H1 (cell line): ENCODE data around the gene RNF144A. TPM values are rescaled to one million over a fixed set of nuclear protein-coding genes. Genes with fewer than 3 reads are reported as not detected.
A peak's percentile ranks its signal among the peaks of the same experiment; 100 is the strongest.

Source experiments
- CTCF ChIA-PET: fragments of 300-600 bp; sonication (Branson Sonifier 250); formaldehyde crosslinking; loops from one replicate; lab custom pipeline; 2021; ENCODE audit not compliant: partially characterized antibody; lab: Charles Lee
- POLR2A ChIA-PET: fragments of 300-600 bp; sonication (Branson Sonifier 250); formaldehyde crosslinking; loops from one replicate; lab custom pipeline; 2021; ENCODE audit warnings: inconsistent platforms; ENCODE audit not compliant: partially characterized antibody; lab: Charles Lee
- DNase-seq, 2 experiments: peaks; one replicate each; pipeline versions ENCODE4 v3.0.0 to v3.0.0-alpha.2; 2010 to 2022; ENCODE audit warnings: low spot score in 2 of 2, low read depth in 1 of 2, mixed read lengths in 1 of 2
- FAIRE-seq: peaks from 2 replicates; lab custom pipeline; 2011; peaks lifted over from hg19 to GRCh38; lab: Jason Lieb, UNC
- H2AFZ ChIP-seq: 2 replicates; pipeline ENCODE4 v1.8.1; 2012; ENCODE audit warnings: low read length, inconsistent platforms
- H2AK5ac ChIP-seq: 2 replicates; pipeline ENCODE4 v1.6.1; 2013; ENCODE audit warnings: low read depth, low read length
- H2BK120ac ChIP-seq: replicated peaks from 2 replicates; pipeline ENCODE3; 2013; ENCODE audit warnings: low read depth, low read length, inconsistent platforms
- H2BK12ac ChIP-seq: 2 replicates; pipeline ENCODE4 v1.6.1; 2013; ENCODE audit warnings: low read depth, low read length
- H2BK15ac ChIP-seq: 2 replicates; pipeline ENCODE4 v1.6.1; 2013; ENCODE audit warnings: low read length
- H2BK20ac ChIP-seq: 2 replicates; pipeline ENCODE4 v1.6.1; 2013; ENCODE audit warnings: low read length
- H2BK5ac ChIP-seq: 2 replicates; pipeline ENCODE4 v1.6.1; 2013; ENCODE audit warnings: low read depth, low read length
- H3K14ac ChIP-seq: 2 replicates; pipeline ENCODE4 v1.6.1; 2013; ENCODE audit warnings: inconsistent platforms; ENCODE audit not compliant: insufficient read length
- H3K18ac ChIP-seq: 2 replicates; pipeline ENCODE4 v1.6.1; 2013; ENCODE audit warnings: low read length; ENCODE audit errors: extremely low read depth
- H3K23ac ChIP-seq: 2 replicates; pipeline ENCODE4 v1.6.1; 2013; ENCODE audit warnings: inconsistent platforms; ENCODE audit not compliant: insufficient read length
- H3K23me2 ChIP-seq: 2 replicates; pipeline ENCODE4 v1.6.1; 2013; ENCODE audit warnings: low read depth, low read length
- H3K27ac ChIP-seq: 2 replicates; pipeline ENCODE4 v1.6.1; 2011; ENCODE audit warnings: low read depth, low read length, inconsistent platforms
- H3K27me3 ChIP-seq, 4 experiments: replicated peaks in 1 of 4; 1 replicate in 1 of 4; 2 replicates in 3 of 4; pipeline versions ENCODE4 v1.6.1 to v1.8.1; 2011 to 2013; ENCODE audit warnings: low read length in 3 of 4, mild to moderate bottlenecking in 3 of 4, inconsistent platforms in 2 of 4, mixed read lengths in 2 of 4, moderate library complexity in 1 of 4; ENCODE audit not compliant: control insufficient read depth in 3 of 4, insufficient read depth in 3 of 4; ENCODE audit errors: extremely low read depth in 1 of 4
- H3K36me3 ChIP-seq, 4 experiments: 2 replicates each; pipeline versions ENCODE4 v1.6.1 to v1.8.1; 2011 to 2013; ENCODE audit warnings: mild to moderate bottlenecking in 4 of 4, low read length in 3 of 4, moderate library complexity in 2 of 4, control low read depth in 1 of 4, inconsistent platforms in 1 of 4; ENCODE audit not compliant: insufficient read depth in 4 of 4, control insufficient read depth in 2 of 4
- H3K4ac ChIP-seq: replicated peaks from 2 replicates; pipeline ENCODE3; 2013; ENCODE audit warnings: low read length, low read depth, mixed read lengths, inconsistent platforms; ENCODE audit not compliant: insufficient read length
- H3K4me1 ChIP-seq, 4 experiments: replicated peaks in 1 of 4; 1 replicate in 1 of 4; 2 replicates in 3 of 4; pipeline versions ENCODE4 v1.6.1 to v1.8.1; 2011 to 2013; ENCODE audit warnings: low read length in 3 of 4, inconsistent platforms in 2 of 4, mixed read lengths in 1 of 4; ENCODE audit not compliant: insufficient read depth in 4 of 4, control insufficient read depth in 3 of 4
- H3K4me2 ChIP-seq, 2 experiments: 2 replicates each; pipeline versions ENCODE4 v1.6.1 to v1.8.1; 2011 to 2013; ENCODE audit warnings: low read depth in 2 of 2, low read length in 2 of 2, control low read depth in 1 of 2, inconsistent platforms in 1 of 2, mild to moderate bottlenecking in 1 of 2; ENCODE audit not compliant: insufficient read depth in 1 of 2
- H3K4me3 ChIP-seq, 4 experiments: fragments of 200-600, 300-600 bp in 1 of 4; sonication (generic), shearing (Covaris generic), sonication (Bioruptor Twin) in 1 of 4; 2 replicates each; pipeline versions ENCODE4 v1.5.1 to v1.8.1; 2011 to 2016; ENCODE audit warnings: low read length in 4 of 4, low read depth in 3 of 4, control low read depth in 2 of 4, inconsistent platforms in 2 of 4, mild to moderate bottlenecking in 2 of 4, mixed read lengths in 1 of 4, moderate library complexity in 1 of 4; ENCODE audit not compliant: insufficient read depth in 2 of 4; ENCODE audit errors: extremely low read depth in 1 of 4
- H3K56ac ChIP-seq: replicated peaks from 2 replicates; pipeline ENCODE3; 2013; ENCODE audit warnings: low read depth, mild to moderate bottlenecking, mixed read lengths, low read length, inconsistent platforms; ENCODE audit not compliant: insufficient read length
- H3K79me1 ChIP-seq: 2 replicates; pipeline ENCODE4 v1.6.1; 2013; ENCODE audit warnings: low read depth, low read length, control low read depth
- H3K79me2 ChIP-seq, 2 experiments: 2 replicates each; pipeline versions ENCODE4 v1.6.1 to v1.8.1; 2012 to 2013; ENCODE audit warnings: low read length in 2 of 2, mild to moderate bottlenecking in 2 of 2, inconsistent platforms in 1 of 2; ENCODE audit not compliant: insufficient read depth in 2 of 2, control insufficient read depth in 1 of 2
- H3K9ac ChIP-seq, 4 experiments: replicated peaks in 1 of 4; 1 replicate in 1 of 4; 2 replicates in 3 of 4; pipeline versions ENCODE4 v1.6.1 to v1.8.1; 2011 to 2013; ENCODE audit warnings: low read depth in 3 of 4, low read length in 3 of 4, control low read depth in 2 of 4, mild to moderate bottlenecking in 2 of 4, moderate library complexity in 2 of 4, inconsistent platforms in 1 of 4; ENCODE audit errors: extremely low read depth in 1 of 4
- H3K9me3 ChIP-seq, 2 experiments: 2 replicates each; pipeline versions ENCODE4 v1.6.1 to v1.8.1; 2012 to 2013; ENCODE audit warnings: mild to moderate bottlenecking in 2 of 2, moderate library complexity in 2 of 2, control low read depth in 1 of 2, inconsistent platforms in 1 of 2, low read depth in 1 of 2, low read length in 1 of 2, mixed read lengths in 1 of 2; ENCODE audit not compliant: insufficient read depth in 2 of 2
- H4K20me1 ChIP-seq, 2 experiments: replicated peaks in 1 of 2; 2 replicates each; pipeline versions ENCODE3 to v1.8.1; 2011 to 2013; ENCODE audit warnings: inconsistent platforms in 2 of 2, low read length in 2 of 2, mild to moderate bottlenecking in 1 of 2; ENCODE audit not compliant: insufficient read depth in 2 of 2, control insufficient read depth in 1 of 2
- H4K5ac ChIP-seq: 2 replicates; pipeline ENCODE4 v1.6.1; 2013; ENCODE audit warnings: low read length, low read depth, mixed read lengths, inconsistent platforms; ENCODE audit not compliant: insufficient read length
- H4K8ac ChIP-seq: 2 replicates; pipeline ENCODE4 v1.8.0; 2013; ENCODE audit warnings: mild to moderate bottlenecking, moderate library complexity, low read length, inconsistent platforms; ENCODE audit not compliant: insufficient read depth; ENCODE audit errors: extremely low read depth
- H4K91ac ChIP-seq: replicated peaks from 2 replicates; pipeline ENCODE3; 2013; ENCODE audit warnings: low read length, mixed read lengths, inconsistent platforms; ENCODE audit not compliant: insufficient read length
- BCL11A ChIP-seq, 2 experiments: IDR thresholded peaks; one replicate each; pipeline ENCODE4 v1.6.1; 2011; ENCODE audit warnings: low read depth in 2 of 2, low read length in 2 of 2, mild to moderate bottlenecking in 2 of 2
- GABPA ChIP-seq: IDR thresholded peaks from 2 replicates; pipeline ENCODE4 v1.6.1; 2011; ENCODE audit warnings: mild to moderate bottlenecking, low read length, moderate library complexity, borderline replicate concordance; ENCODE audit not compliant: insufficient read depth
- RFX5 ChIP-seq: IDR thresholded peaks from 2 replicates; pipeline ENCODE4 v1.6.1; 2011; ENCODE audit warnings: low read depth, low read length, improper control_type of control experiment, borderline replicate concordance
- SP1 ChIP-seq: IDR thresholded peaks from 2 replicates; pipeline ENCODE4 v1.6.1; 2011; ENCODE audit warnings: low read depth, low read length
- SP2 ChIP-seq: IDR thresholded peaks from 2 replicates; pipeline ENCODE4 v1.6.1; 2012; ENCODE audit warnings: mild to moderate bottlenecking, low read length, inconsistent platforms
- SRF ChIP-seq: IDR thresholded peaks from 2 replicates; pipeline ENCODE4 v1.6.1; 2011; ENCODE audit warnings: mild to moderate bottlenecking, low read depth, low read length, moderate library complexity
- SUZ12 ChIP-seq: fragments of 200-600 bp; sonication (generic); IDR thresholded peaks from 2 replicates; pipeline ENCODE4 v1.6.1; 2012; ENCODE audit warnings: mild to moderate bottlenecking, inconsistent platforms, low read length, moderate library complexity, mixed read lengths
- TBP ChIP-seq: IDR thresholded peaks from 2 replicates; pipeline ENCODE4 v1.6.1; 2011; ENCODE audit warnings: low read depth, low read length, improper control_type of control experiment
- ZNF274 ChIP-seq: IDR thresholded peaks from 2 replicates; pipeline ENCODE4 v1.7.0; 2012; ENCODE audit warnings: low read length, borderline replicate concordance; ENCODE audit errors: extremely low read depth
- WGBS, 2 experiments: shearing (Covaris generic) in 1 of 2; methylation state at CpG; one replicate each; pipeline versions ENCODE4 v1.1.6 to v1.1.7; 2013 to 2015; ENCODE audit warnings: low lambda C conversion rate in 2 of 2, mixed read lengths in 2 of 2, inconsistent platforms in 1 of 2, low coverage in 1 of 2, missing lambda C conversion rate in 1 of 2; ENCODE audit not compliant: insufficient replicate concordance in 2 of 2, insufficient coverage in 1 of 2, insufficient read length in 1 of 2; ENCODE audit errors: extremely low coverage in 1 of 2, missing lambda C conversion rate in 1 of 2; 5-methylcytosine and 5-hydroxymethylcytosine counted together
- polyA plus RNA-seq, 7 experiments: library from polyadenylated mRNA; depleted of rRNA in 3 of 7; stranded (reverse) in 5 of 7; unstranded in 2 of 7; fragments of >200 nt in 5 of 7; fragments of 200-250 nt in 2 of 7; gene quantifications; 1 replicate in 5 of 7; 2 replicates in 1 of 7; 4 replicates in 1 of 7; pipeline versions ENCODE4 v1.2.1 to v1.2.3, GENCODE V29; 2011 to 2013; ENCODE audit warnings: missing spikeins in 2 of 7, mixed read lengths in 2 of 7
- total RNA-seq: library from RNA; stranded (reverse); fragmentation: NEBNext Ultra II Directional; extraction: Animal tissue kit (Norgen Biotek cat#: 25700); gene quantifications from 2 replicates; pipeline ENCODE4 v1.2.1, GENCODE V29; 2021
- TF ChIP-seq, protein P1 (sequence below), 3 experiments: IDR thresholded peaks; 1 replicate in 2 of 3; 2 replicates in 1 of 3; pipeline versions ENCODE4 v1.5.1 to v1.6.1; 2011; ENCODE audit warnings: low read length in 3 of 3, mild to moderate bottlenecking in 3 of 3, inconsistent platforms in 2 of 3, low read depth in 1 of 3, moderate library complexity in 1 of 3; ENCODE audit not compliant: insufficient read depth in 1 of 3; ENCODE audit errors: control extremely low read depth in 1 of 3

The RNF144A gene
- total and polyA plus RNA-seq, 2 of the 8 experiments (the other 6 are each of a cell fraction or from before 2014, with no cell fraction given) = 14.0 to 15.0 TPM

DNA sequence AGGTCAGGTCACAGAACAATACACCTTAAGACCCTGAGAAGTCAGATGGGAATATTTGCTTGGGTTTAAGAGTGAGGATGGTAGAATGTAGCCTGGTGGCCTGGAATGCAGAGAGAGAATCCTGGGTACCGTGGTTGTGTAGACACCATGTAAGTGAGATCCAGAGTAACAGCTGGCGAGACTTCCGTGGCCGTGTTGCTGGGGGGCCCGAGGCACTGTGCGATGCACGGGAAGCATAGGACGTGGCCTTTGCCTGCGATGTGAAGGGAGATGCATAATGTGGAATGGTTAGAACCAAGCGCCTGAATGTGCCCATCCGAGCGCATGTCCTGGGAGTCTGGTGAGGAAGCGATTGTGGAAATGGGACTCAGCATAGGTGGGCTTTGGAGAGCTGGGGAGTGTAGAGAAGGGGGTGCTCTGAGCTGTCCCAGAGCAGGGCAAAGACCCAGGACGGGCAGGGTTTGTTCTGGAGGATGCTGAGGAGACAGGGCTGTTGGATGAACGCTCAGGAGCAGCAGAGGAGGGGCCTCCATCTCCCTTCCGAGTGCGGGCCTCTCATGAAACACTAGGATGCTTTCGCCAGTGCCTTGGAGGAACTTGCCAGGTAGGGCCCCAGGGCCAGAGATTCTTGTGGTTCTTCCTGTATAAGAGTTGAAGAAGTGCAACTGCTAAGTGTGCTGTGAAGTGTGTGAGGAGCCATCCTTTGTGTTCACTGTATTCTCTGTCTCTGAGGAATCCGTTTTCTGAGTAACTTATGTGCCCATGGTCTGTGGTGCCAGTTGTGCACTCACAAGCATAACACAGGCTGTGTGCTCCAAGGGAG lies 7.1 kb downstream of the RNF144A start:
- Histone ChIP-seq H4K8ac (no peak overlapping the region), H3K18ac (no peak overlapping the region), H4K5ac (no peak overlapping the region), H3K23me2 (no peaks in the 10 kb centered on the region), H3K4me1 (peaks cover 1 to 5% (median 3%) of the 10 kb centered on the region in 4 experiments; a peak in 6 of 7 replicates), H2BK15ac (no peak overlapping the region), H3K4me2 (no peak overlapping the region), H2BK20ac (no peak overlapping the region), H3K4me3 (no peak overlapping the region), H2BK12ac (no peak overlapping the region), H3K14ac (no peak overlapping the region), H3K56ac (no peak overlapping the region), H3K27me3 (no peaks in the 10 kb centered on the region), H3K4ac (no peak overlapping the region), H3K79me1 (peaks cover 7% of the 10 kb centered on the region; the same call in 1 of the 2 replicates), H2AFZ (no peak overlapping the region), H3K27ac (no peak overlapping the region), H3K36me3 (no peaks in the 10 kb centered on the region; a peak in 1 of 8 replicates), H3K9ac (no peak overlapping the region), H2AK5ac (no peak overlapping the region), H4K91ac (no peak overlapping the region), H2BK120ac (no peak overlapping the region), H3K23ac (no peak overlapping the region), H3K79me2 (peaks cover 0 to 22% of the 10 kb centered on the region in 2 experiments; a peak in 2 of 4 replicates), H3K9me3 (no peaks in the 10 kb centered on the region), H2BK5ac (no peak overlapping the region), H4K20me1 (peaks cover 1 to 12% of the 10 kb centered on the region in 2 experiments)
- peak in 1 of 2 experiments; percentile 23 for DNase-seq
- CTCF ChIA-PET = interaction anchor here (2.8 kb wide), 1 partner anchor 27 kb away, joined by 7 read pairs; no protein-coding TSS in a partner anchor
- no peak for FAIRE-seq
- POLR2A ChIA-PET = no interaction called here
- 91% methylated on average over 19 of the region's 19 CpGs; no CpG with 5 or more reads in 1 of the 2 experiments for WGBS, 2 experiments
- TF ChIP-seq ZNF274 = no peak
- TF ChIP-seq RFX5 = no peak
- TF ChIP-seq, protein P1, sequence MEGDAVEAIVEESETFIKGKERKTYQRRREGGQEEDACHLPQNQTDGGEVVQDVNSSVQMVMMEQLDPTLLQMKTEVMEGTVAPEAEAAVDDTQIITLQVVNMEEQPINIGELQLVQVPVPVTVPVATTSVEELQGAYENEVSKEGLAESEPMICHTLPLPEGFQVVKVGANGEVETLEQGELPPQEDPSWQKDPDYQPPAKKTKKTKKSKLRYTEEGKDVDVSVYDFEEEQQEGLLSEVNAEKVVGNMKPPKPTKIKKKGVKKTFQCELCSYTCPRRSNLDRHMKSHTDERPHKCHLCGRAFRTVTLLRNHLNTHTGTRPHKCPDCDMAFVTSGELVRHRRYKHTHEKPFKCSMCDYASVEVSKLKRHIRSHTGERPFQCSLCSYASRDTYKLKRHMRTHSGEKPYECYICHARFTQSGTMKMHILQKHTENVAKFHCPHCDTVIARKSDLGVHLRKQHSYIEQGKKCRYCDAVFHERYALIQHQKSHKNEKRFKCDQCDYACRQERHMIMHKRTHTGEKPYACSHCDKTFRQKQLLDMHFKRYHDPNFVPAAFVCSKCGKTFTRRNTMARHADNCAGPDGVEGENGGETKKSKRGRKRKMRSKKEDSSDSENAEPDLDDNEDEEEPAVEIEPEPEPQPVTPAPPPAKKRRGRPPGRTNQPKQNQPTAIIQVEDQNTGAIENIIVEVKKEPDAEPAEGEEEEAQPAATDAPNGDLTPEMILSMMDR (IDR thresholded peaks at IDR 0.05; ENCODE audit: control extremely low read depth in 1 of 3, insufficient read depth in 1 of 3, low read depth in 1 of 3, low read length in 3 of 3) = no peak
- TF ChIP-seq BCL11A (IDR thresholded peaks at IDR 0.05; ENCODE audit: low read depth in 2 of 2, low read length in 2 of 2) = no peak
- TF ChIP-seq SRF = no peak
- no peak for TF ChIP-seq TBP
- TF ChIP-seq SP2 = no peak
- no peak for TF ChIP-seq SP1
- TF ChIP-seq GABPA = no peak
- no peak for TF ChIP-seq SUZ12
